IMR-90 (cell line): ENCODE results near the gene LRRC26. TPM values are rescaled to one million over a fixed set of nuclear protein-coding genes. Genes with fewer than 3 reads are reported as not detected.
A peak's percentile ranks its signal among the peaks of the same experiment; 100 is the strongest.

Source experiments
- ATAC-seq: fragments of 200-7000 bp; cut with Tn5 transposase; 2 replicates; pipeline ENCODE4 v1.9.1; 2020; ENCODE audit warnings: low read depth, mild to moderate bottlenecking, moderate library complexity
- BruUV-seq: library from RNA; stranded (reverse); fragments of 400-500 nt; replicated peaks from 2 replicates; lab custom pipeline; 2021; lab: Mats Ljungman, UMichigan
- CTCF ChIA-PET: fragments of 300-600 bp; formaldehyde crosslinking; extraction: SDS; loops from one replicate; lab custom pipeline; 2021; ENCODE audit warnings: antibody characterized with exemption; lab: Yijun Ruan, JAX
- POLR2A ChIA-PET: fragments of 300-600 bp; sonication (Branson Sonifier 250); formaldehyde crosslinking; loops from one replicate; lab custom pipeline; 2022; ENCODE audit warnings: antibody characterized with exemption; ENCODE audit not compliant: unreplicated experiment; lab: Charles Lee
- DNase-seq: peaks from one replicate; pipeline ENCODE4 v3.0.0; 2013
- H2AFZ ChIP-seq: replicated peaks from 2 replicates; pipeline ENCODE3; 2013; ENCODE audit warnings: low read length, mild to moderate bottlenecking; ENCODE audit not compliant: poor library complexity
- H2AK5ac ChIP-seq: 2 replicates; pipeline ENCODE4 v1.6.1; 2013; ENCODE audit warnings: low read depth, low read length, inconsistent platforms
- H2AK9ac ChIP-seq: replicated peaks from 2 replicates; pipeline ENCODE3; 2013; ENCODE audit warnings: mild to moderate bottlenecking, low read depth, low read length, moderate library complexity; ENCODE audit not compliant: poor library complexity
- H2BK120ac ChIP-seq: 2 replicates; pipeline ENCODE4 v1.6.1; 2013; ENCODE audit warnings: low read depth, low read length, inconsistent platforms
- H2BK15ac ChIP-seq: 3 replicates; pipeline ENCODE4 v1.6.1; 2013; ENCODE audit warnings: low read depth, low read length, inconsistent platforms
- H2BK20ac ChIP-seq: 2 replicates; pipeline ENCODE4 v1.6.1; 2013; ENCODE audit warnings: low read depth, mild to moderate bottlenecking, inconsistent platforms, low read length, moderate library complexity
- H2BK5ac ChIP-seq: 2 replicates; pipeline ENCODE4 v1.6.1; 2013; ENCODE audit warnings: mild to moderate bottlenecking, low read depth, low read length, inconsistent platforms; ENCODE audit not compliant: poor library complexity, severe bottlenecking
- H3K14ac ChIP-seq: replicated peaks from 2 replicates; pipeline ENCODE4 v1.6.1; 2013; ENCODE audit warnings: low read depth, low read length, inconsistent platforms
- H3K18ac ChIP-seq: 2 replicates; pipeline ENCODE4 v1.6.1; 2013; ENCODE audit warnings: low read depth, low read length, control low read depth
- H3K23ac ChIP-seq: 2 replicates; pipeline ENCODE4 v1.6.1; 2013; ENCODE audit warnings: low read depth, low read length, inconsistent platforms
- H3K27ac ChIP-seq: 2 replicates; pipeline ENCODE4 v1.5.1; 2013; ENCODE audit warnings: mild to moderate bottlenecking, control low read depth, low read length; ENCODE audit not compliant: insufficient read depth
- H3K27me3 ChIP-seq: 2 replicates; pipeline ENCODE4 v1.6.1; 2013; ENCODE audit warnings: low read length; ENCODE audit not compliant: control insufficient read depth, insufficient read depth
- H3K36me3 ChIP-seq: 2 replicates; pipeline ENCODE4 v1.6.1; 2013; ENCODE audit warnings: low read length, mixed read lengths; ENCODE audit not compliant: control insufficient read depth, insufficient read depth
- H3K4ac ChIP-seq: 2 replicates; pipeline ENCODE4 v1.6.1; 2013; ENCODE audit warnings: low read depth, low read length, inconsistent platforms
- H3K4me1 ChIP-seq: 2 replicates; pipeline ENCODE4 v1.6.1; 2013; ENCODE audit warnings: low read length, mixed read lengths; ENCODE audit not compliant: control insufficient read depth, insufficient read depth
- H3K4me2 ChIP-seq: 2 replicates; pipeline ENCODE4 v1.6.1; 2013; ENCODE audit warnings: low read depth, mild to moderate bottlenecking, control low read depth, low read length, moderate library complexity
- H3K4me3 ChIP-seq: 2 replicates; pipeline ENCODE4 v1.5.1; 2013; ENCODE audit warnings: low read depth, mild to moderate bottlenecking, control low read depth, low read length, moderate library complexity; ENCODE audit not compliant: insufficient read depth
- H3K56ac ChIP-seq: 2 replicates; pipeline ENCODE4 v1.6.1; 2013; ENCODE audit warnings: low read length, inconsistent platforms; ENCODE audit not compliant: insufficient read depth; ENCODE audit errors: extremely low read depth
- H3K79me1 ChIP-seq, 2 experiments: 2 replicates each; pipeline ENCODE4 v1.6.1; 2013; ENCODE audit warnings: low read length in 2 of 2, inconsistent platforms in 1 of 2, low read depth in 1 of 2
- H3K9ac ChIP-seq: 2 replicates; pipeline ENCODE4 v1.6.1; 2013; ENCODE audit warnings: low read depth, low read length, control low read depth
- H3K9me1 ChIP-seq: 2 replicates; pipeline ENCODE4 v1.6.1; 2013; ENCODE audit warnings: low read length, inconsistent platforms; ENCODE audit not compliant: insufficient read depth
- H3K9me3 ChIP-seq: 2 replicates; pipeline ENCODE4 v1.6.1; 2013; ENCODE audit warnings: low read length; ENCODE audit not compliant: control insufficient read depth, insufficient read depth
- H4K20me1 ChIP-seq: 2 replicates; pipeline ENCODE4 v1.6.1; 2013; ENCODE audit warnings: low read length, inconsistent platforms; ENCODE audit not compliant: insufficient read depth
- H4K5ac ChIP-seq: 2 replicates; pipeline ENCODE4 v1.6.1; 2013; ENCODE audit warnings: mild to moderate bottlenecking, low read depth, low read length, control low read depth
- H4K8ac ChIP-seq, 2 experiments: 2 replicates each; pipeline ENCODE4 v1.6.1; 2013; ENCODE audit warnings: low read depth in 2 of 2, low read length in 2 of 2, control low read depth in 1 of 2, inconsistent platforms in 1 of 2
- H4K91ac ChIP-seq: 2 replicates; pipeline ENCODE4 v1.6.1; 2013; ENCODE audit warnings: low read depth, low read length, inconsistent platforms; ENCODE audit not compliant: insufficient read depth
- BHLHE40 ChIP-seq: fragments of 150-350 bp; IDR thresholded peaks from 2 replicates; pipeline ENCODE4 v1.6.1; 2016; ENCODE audit warnings: mild to moderate bottlenecking, low read depth, low read length
- CEBPB ChIP-seq: IDR thresholded peaks from 2 replicates; pipeline ENCODE4 v1.6.1; 2012; ENCODE audit warnings: low read depth, low read length, improper control_type of control experiment
- FOS ChIP-seq: fragments of 150-350 bp; IDR thresholded peaks from 2 replicates; pipeline ENCODE4 v1.6.1; 2016; ENCODE audit warnings: low read depth, low read length
- MAFK ChIP-seq: IDR thresholded peaks from 2 replicates; pipeline ENCODE4 v1.6.1; 2012; ENCODE audit warnings: low read depth, low read length, improper control_type of control experiment
- MXI1 ChIP-seq: IDR thresholded peaks from 2 replicates; pipeline ENCODE4 v1.6.1; 2012; ENCODE audit warnings: low read depth, mild to moderate bottlenecking, low read length, moderate library complexity, borderline replicate concordance
- NFE2L2 ChIP-seq: fragments of 150-350 bp; IDR thresholded peaks from 2 replicates; pipeline ENCODE4 v1.6.1; 2016; ENCODE audit warnings: low read depth, mild to moderate bottlenecking, low read length
- WGBS, 2 experiments: methylation state at CpG; one replicate each; pipeline versions ENCODE4 v1.1.5 to v1.1.7; 2013; ENCODE audit warnings: missing lambda C conversion rate in 2 of 2; ENCODE audit not compliant: insufficient read length in 1 of 2; ENCODE audit errors: extremely low coverage in 2 of 2; 5-methylcytosine and 5-hydroxymethylcytosine counted together
- dilution Hi-C: fragments of 300-500 bp; cut with HindIII; formaldehyde crosslinking; loops from one replicate; pipeline ENCODE4 v1.14.3; 2018; ENCODE audit warnings: low sequenced_read_pairs; ENCODE audit not compliant: unreplicated experiment
- in situ Hi-C: fragments of 300-500 bp; cut with MboI; formaldehyde crosslinking; loops from 3 replicates; pipeline ENCODE4 v1.14.3; 2019; ENCODE audit warnings: low sequenced_read_pairs, inconsistent platforms, mixed read lengths
- intact Hi-C: fragments of 100-400 bp; cut with micrococcal nuclease; formaldehyde crosslinking; loops from 2 replicates; pipeline ENCODE4 v1.10.0; 2022
- polyA plus RNA-seq, 3 experiments: library from polyadenylated mRNA; depleted of rRNA; stranded (reverse); fragments of >200 nt; gene quantifications; 2 replicates each; pipeline ENCODE4 v1.2.3, GENCODE V29; 2012; ENCODE audit warnings: low replicate concordance in 1 of 3
- total RNA-seq: library from RNA; depleted of rRNA; stranded (reverse); fragments of >200 nt; gene quantifications from 2 replicates; pipeline ENCODE4 v1.2.3, GENCODE V29; 2012
- TF ChIP-seq, protein P1 (sequence below): conservative IDR thresholded peaks from 2 replicates; pipeline ENCODE4 v1.5.1; 2012; ENCODE audit warnings: mild to moderate bottlenecking, low read depth, low read length, improper control_type of control experiment
- TF ChIP-seq, protein P2 (sequence below): fragments of 150-350 bp; IDR thresholded peaks from 2 replicates; pipeline ENCODE4 v1.6.1; 2017; ENCODE audit warnings: mild to moderate bottlenecking, antibody characterized with exemption, low read length, low read depth

Gene LRRC26
- total and polyA plus RNA-seq, 2 of the 4 experiments (the other 2 are of a cell fraction), result not detected

DNA sequence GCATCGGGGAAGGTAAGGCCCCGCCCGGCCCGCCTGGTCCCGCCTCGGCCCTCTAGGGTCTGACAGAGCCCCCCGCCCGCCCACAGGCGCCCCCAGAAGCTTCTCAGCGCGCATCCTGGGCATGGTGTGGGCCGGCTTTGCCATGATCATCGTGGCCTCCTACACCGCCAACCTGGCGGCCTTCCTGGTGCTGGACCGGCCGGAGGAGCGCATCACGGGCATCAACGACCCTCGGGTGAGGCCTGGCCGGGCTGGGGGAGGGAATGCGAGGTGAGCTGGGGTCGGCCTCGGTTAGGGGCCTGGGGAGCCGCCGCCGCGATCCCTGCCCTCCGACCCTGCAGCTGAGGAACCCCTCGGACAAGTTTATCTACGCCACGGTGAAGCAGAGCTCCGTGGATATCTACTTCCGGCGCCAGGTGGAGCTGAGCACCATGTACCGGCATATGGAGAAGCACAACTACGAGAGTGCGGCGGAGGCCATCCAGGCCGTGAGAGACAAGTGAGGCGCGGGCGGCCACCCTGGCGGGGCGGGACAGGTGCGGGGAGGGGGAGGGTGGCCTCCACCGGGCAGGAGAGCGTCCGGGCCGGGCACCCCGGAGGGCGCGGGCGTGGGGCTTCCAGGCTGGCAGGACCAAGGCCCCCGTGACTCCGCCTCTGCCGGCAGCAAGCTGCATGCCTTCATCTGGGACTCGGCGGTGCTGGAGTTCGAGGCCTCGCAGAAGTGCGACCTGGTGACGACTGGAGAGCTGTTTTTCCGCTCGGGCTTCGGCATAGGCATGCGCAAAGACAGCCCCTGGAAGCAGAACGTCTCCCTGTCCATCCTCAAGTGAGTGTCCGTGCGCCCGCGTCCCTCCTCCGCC is 7.1 kb downstream of the LRRC26 start (continued):
- TF ChIP-seq NFE2L2, result no peak

DNA sequence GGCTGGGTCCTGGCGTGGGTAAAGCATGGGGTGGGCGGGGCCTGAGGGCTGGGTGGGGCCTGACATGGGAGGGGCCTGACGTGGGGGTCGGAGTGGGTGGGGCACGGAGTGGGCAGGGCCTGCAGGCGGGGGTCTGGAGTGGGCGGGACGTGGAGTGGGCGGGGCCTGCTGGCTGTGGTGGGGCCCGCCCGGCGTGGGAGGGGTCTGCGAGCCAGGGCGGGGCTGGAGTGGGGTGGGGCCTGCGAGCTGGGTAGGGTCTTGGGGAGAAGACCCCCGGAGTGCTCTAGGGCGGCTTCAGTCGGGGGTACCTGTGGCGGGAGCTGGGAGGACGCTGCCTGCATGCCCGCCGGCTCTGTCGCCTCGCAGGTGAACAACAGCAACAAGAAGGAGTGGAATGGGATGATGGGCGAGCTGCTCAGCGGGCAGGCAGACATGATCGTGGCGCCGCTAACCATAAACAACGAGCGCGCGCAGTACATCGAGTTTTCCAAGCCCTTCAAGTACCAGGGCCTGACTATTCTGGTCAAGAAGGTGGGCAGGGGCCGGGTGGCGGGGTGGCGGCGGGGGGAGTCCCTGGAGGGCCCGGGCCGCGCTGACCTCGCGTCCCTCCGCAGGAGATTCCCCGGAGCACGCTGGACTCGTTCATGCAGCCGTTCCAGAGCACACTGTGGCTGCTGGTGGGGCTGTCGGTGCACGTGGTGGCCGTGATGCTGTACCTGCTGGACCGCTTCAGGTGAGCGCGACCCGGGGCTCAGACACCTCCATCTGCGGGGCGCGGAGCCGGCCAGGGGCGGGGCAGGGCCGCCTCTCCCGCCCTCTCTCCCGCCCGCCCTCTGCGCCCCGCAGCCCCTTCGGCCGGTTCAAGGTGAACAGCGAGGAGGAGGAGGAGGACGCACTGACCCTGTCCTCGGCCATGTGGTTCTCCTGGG is 8.0 kb downstream of the LRRC26 start:
- Histone ChIP-seq H3K9ac (no peak overlapping the region), H2BK20ac (no peak overlapping the region), H3K23ac (no peak overlapping the region), H3K4me2 (peak overlapping the region; percentile 17; the same call in 1 of the 2 replicates), H3K9me3 (no peaks in the 10 kb centered on the region), H2AK9ac (no peak overlapping the region), H4K5ac (no peak overlapping the region), H2AFZ (no peak overlapping the region), H3K27ac (no peak overlapping the region), H3K14ac (no peak overlapping the region), H3K36me3 (no peaks in the 10 kb centered on the region), H3K4ac (no peak overlapping the region), H3K18ac (no peak overlapping the region), H3K79me1 (no peaks in the 10 kb centered on the region), H4K8ac (no peak overlapping the region), H3K4me1 (no peaks in the 10 kb centered on the region), H4K91ac (no peak overlapping the region), H4K20me1 (0 out of 2 replicates have a peak, but pooled peaks cover 5% of the 10 kb centered on the region), H3K4me3 (0 out of 2 replicates have a peak overlapping the region, but pooled peaks have one; percentile 2), H2BK5ac (no peak overlapping the region), H2BK15ac (no peak overlapping the region), H3K27me3 (peaks cover 85% of the 10 kb centered on the region), H3K56ac (no peak overlapping the region), H3K9me1 (no peaks in the 10 kb centered on the region), H2BK120ac (no peak overlapping the region), H2AK5ac (no peak overlapping the region)
- no TSS peak for BruUV-seq
- in situ Hi-C loops (no loop called here), dilution Hi-C loops (no loop called here), intact Hi-C loops (no loop called here)
- POLR2A ChIA-PET, result no interaction called here
- DNase-seq, result no peak
- CTCF ChIA-PET, result no interaction called here
- 2% methylated on average over 27 of the region's 71 CpGs; no CpG with 5 or more reads in 1 of the 2 experiments for WGBS, 2 experiments
- TF ChIP-seq, protein P1, sequence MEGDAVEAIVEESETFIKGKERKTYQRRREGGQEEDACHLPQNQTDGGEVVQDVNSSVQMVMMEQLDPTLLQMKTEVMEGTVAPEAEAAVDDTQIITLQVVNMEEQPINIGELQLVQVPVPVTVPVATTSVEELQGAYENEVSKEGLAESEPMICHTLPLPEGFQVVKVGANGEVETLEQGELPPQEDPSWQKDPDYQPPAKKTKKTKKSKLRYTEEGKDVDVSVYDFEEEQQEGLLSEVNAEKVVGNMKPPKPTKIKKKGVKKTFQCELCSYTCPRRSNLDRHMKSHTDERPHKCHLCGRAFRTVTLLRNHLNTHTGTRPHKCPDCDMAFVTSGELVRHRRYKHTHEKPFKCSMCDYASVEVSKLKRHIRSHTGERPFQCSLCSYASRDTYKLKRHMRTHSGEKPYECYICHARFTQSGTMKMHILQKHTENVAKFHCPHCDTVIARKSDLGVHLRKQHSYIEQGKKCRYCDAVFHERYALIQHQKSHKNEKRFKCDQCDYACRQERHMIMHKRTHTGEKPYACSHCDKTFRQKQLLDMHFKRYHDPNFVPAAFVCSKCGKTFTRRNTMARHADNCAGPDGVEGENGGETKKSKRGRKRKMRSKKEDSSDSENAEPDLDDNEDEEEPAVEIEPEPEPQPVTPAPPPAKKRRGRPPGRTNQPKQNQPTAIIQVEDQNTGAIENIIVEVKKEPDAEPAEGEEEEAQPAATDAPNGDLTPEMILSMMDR, result no peak
- TF ChIP-seq, protein P2, sequence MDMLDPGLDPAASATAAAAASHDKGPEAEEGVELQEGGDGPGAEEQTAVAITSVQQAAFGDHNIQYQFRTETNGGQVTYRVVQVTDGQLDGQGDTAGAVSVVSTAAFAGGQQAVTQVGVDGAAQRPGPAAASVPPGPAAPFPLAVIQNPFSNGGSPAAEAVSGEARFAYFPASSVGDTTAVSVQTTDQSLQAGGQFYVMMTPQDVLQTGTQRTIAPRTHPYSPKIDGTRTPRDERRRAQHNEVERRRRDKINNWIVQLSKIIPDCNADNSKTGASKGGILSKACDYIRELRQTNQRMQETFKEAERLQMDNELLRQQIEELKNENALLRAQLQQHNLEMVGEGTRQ, result no peak
- TF ChIP-seq FOS (no peak), BHLHE40 (no peak), MXI1 (no peak), CEBPB (no peak), MAFK (no peak)
- no peak for ATAC-seq
